BE2C (cell line): ENCODE results near the gene RARB.

Source experiments
- DNase-seq: peaks from one replicate; pipeline ENCODE4 v3.0.0-alpha.2; 2020
- H3K27me3 ChIP-seq: fragments of 250-450 bp; sonication (Bioruptor Pico); 2 replicates; pipeline ENCODE4 v1.5.1; 2020; ENCODE audit warnings: mild to moderate bottlenecking
- H3K36me3 ChIP-seq: fragments of 250-450 bp; sonication (Bioruptor Pico); 2 replicates; pipeline ENCODE4 v1.5.1; 2020; ENCODE audit warnings: mild to moderate bottlenecking
- H3K4me1 ChIP-seq: fragments of 250-450 bp; sonication (Bioruptor Pico); 2 replicates; pipeline ENCODE4 v1.5.1; 2020
- H3K4me3 ChIP-seq: 2 replicates; pipeline ENCODE4 v1.5.1; 2011; ENCODE audit warnings: low read depth, low read length
- H3K9me3 ChIP-seq: fragments of 250-450 bp; sonication (Bioruptor Pico); 2 replicates; pipeline ENCODE4 v1.5.1; 2020
- CTCF ChIP-seq: IDR thresholded peaks from 2 replicates; pipeline ENCODE4 v1.5.1; 2012; ENCODE audit warnings: mild to moderate bottlenecking, low read depth, low read length

Gene RARB

GRCh38 chr3:25510797-25511196 is 82.7 kb downstream of the RARB start:
- no peak overlapping the region for H3K4me3 ChIP-seq
- DNase-seq = no peak
- no peak for TF ChIP-seq CTCF

GRCh38 chr3:25511972-25512721 is 84.1 kb downstream of the RARB start:
- Histone ChIP-seq H3K4me1 (no peaks in the 10 kb centered on the region), H3K27me3 (no peaks in the 10 kb centered on the region), H3K9me3 (no peaks in the 10 kb centered on the region), H3K4me3 (no peak overlapping the region), H3K36me3 (no peaks in the 10 kb centered on the region)
- no peak for DNase-seq
- no peak for TF ChIP-seq CTCF

More at GRCh38 chr3:25510797-25511196, 82.7 kb downstream of the RARB start:
- no peaks in the 10 kb centered on the region for H3K36me3 ChIP-seq
- no peaks in the 10 kb centered on the region for H3K9me3 ChIP-seq
- H3K4me1 ChIP-seq = no peaks in the 10 kb centered on the region
- no peaks in the 10 kb centered on the region for H3K27me3 ChIP-seq

- no peak for TF ChIP-seq CTCF
- no peaks in the 10 kb centered on the region for H3K4me1 ChIP-seq
- DNase-seq = no peak
- H3K9me3 ChIP-seq = no peaks in the 10 kb centered on the region
- H3K36me3 ChIP-seq = no peaks in the 10 kb centered on the region
- H3K4me3 ChIP-seq = no peak overlapping the region
- no peaks in the 10 kb centered on the region for H3K27me3 ChIP-seq
These were observed 85.7 kb downstream of the RARB start for GRCh38 chr3:25513642-25514266.

- Histone ChIP-seq H3K36me3 (no peaks in the 10 kb centered on the region), H3K27me3 (no peaks in the 10 kb centered on the region), H3K4me1 (no peaks in the 10 kb centered on the region), H3K4me3 (no peak overlapping the region), H3K9me3 (no peaks in the 10 kb centered on the region)
- TF ChIP-seq CTCF = no peak
- DNase-seq = no peak
These were observed 87.1 kb downstream of the RARB start for GRCh38 chr3:25515171-25515570.

- no peak overlapping the region for H3K4me3 ChIP-seq
- H3K4me1 ChIP-seq = no peaks in the 10 kb centered on the region
- DNase-seq = no peak
- no peak for TF ChIP-seq CTCF
- H3K27me3 ChIP-seq = no peaks in the 10 kb centered on the region
- H3K9me3 ChIP-seq = no peaks in the 10 kb centered on the region
- H3K36me3 ChIP-seq = no peaks in the 10 kb centered on the region
These were observed 93.0 kb downstream of the RARB start for GRCh38 chr3:25520926-25521559.

- no peak for TF ChIP-seq CTCF
- no peaks in the 10 kb centered on the region for H3K9me3 ChIP-seq
- no peaks in the 10 kb centered on the region for H3K36me3 ChIP-seq
- no peak overlapping the region for H3K4me3 ChIP-seq
- DNase-seq = no peak
- H3K27me3 ChIP-seq = no peaks in the 10 kb centered on the region
- no peaks in the 10 kb centered on the region for H3K4me1 ChIP-seq
These were observed 99.3 kb downstream of the RARB start for GRCh38 chr3:25527336-25527735.
